Adrenal gland (tissue), 12 donors: ENCODE data around the gene CAMK1G. TPM values are rescaled to one million over a fixed set of nuclear protein-coding genes. Genes with fewer than 3 reads are reported as not detected.

ENCODE experiments used
- DNase-seq, 7 donors: peaks; one replicate each; pipeline ENCODE4 v3.0.0-alpha.2; 2019 to 2020
- H3K27ac ChIP-seq, 5 donors: fragments of 200-600 bp; sonication (generic) in 4 of 5; 1 replicate in 3 of 5; 2 replicates in 2 of 5; pipeline versions ENCODE4 v1.5.1 to v1.8.0; 2016 to 2020; ENCODE audit warnings: mild to moderate bottlenecking in 1 of 5
- H3K27me3 ChIP-seq: fragments of 200-600 bp; 2 replicates; pipeline ENCODE4 v1.8.0; 2021
- H3K36me3 ChIP-seq, 2 donors: fragments of 200-600 bp; replicated peaks in 1 of 2; 1 replicate in 1 of 2; 2 replicates in 1 of 2; pipeline versions ENCODE4 v1.5.1 to v1.8.0; 2018 to 2022
- H3K4me1 ChIP-seq, 2 donors: fragments of 200-600 bp; replicated peaks in 1 of 2; 1 replicate in 1 of 2; 2 replicates in 1 of 2; pipeline versions ENCODE4 v1.5.1 to v1.8.0; 2018 to 2021
- H3K4me3 ChIP-seq, 4 donors: fragments of 200-600 bp; sonication (generic) in 3 of 4; one replicate each; pipeline ENCODE4 v1.5.1; 2016 to 2018
- H3K9me3 ChIP-seq, 3 donors: fragments of 200-600 bp; sonication (generic) in 1 of 3; replicated peaks in 1 of 3; 1 replicate in 2 of 3; 2 replicates in 1 of 3; pipeline versions ENCODE4 v1.5.1 to v1.8.0; 2016 to 2021
- POLR2A ChIP-seq, 2 donors: fragments of 450-650 bp; IDR thresholded peaks; one replicate each; pipeline ENCODE4 v1.6.1; 2017; ENCODE audit warnings: antibody characterized with exemption in 2 of 2, mild to moderate bottlenecking in 2 of 2, moderate library complexity in 1 of 2
- WGBS, 4 donors: extraction: QIAGEN DNeasy Blood & Tissue Kit in 2 of 4; methylation state at CpG; one replicate each; pipeline versions ENCODE4 v1.1.5 to v1.1.7; 2013 to 2017; 5-methylcytosine and 5-hydroxymethylcytosine counted together
- intact Hi-C, 2 donors: fragments of 100-400 bp; cut with DNase I; formaldehyde crosslinking; loops; one replicate each; pipeline versions ENCODE4 v1.14.1 to v1.15.0; 2022 to 2023
- polyA plus RNA-seq, 3 donors: library from polyadenylated mRNA; stranded (reverse); fragments of 200-250 nt in 2 of 3; fragments of 350-450 nt in 1 of 3; fragmentation: Illumina TruSeq in 1 of 3; extraction: RNeasy Lipid Tissue Mini Kit (QIAGEN cat#74804) in 1 of 3; gene quantifications; one replicate each; pipeline ENCODE4 v1.2.3, GENCODE V29; 2013 to 2014
- total RNA-seq, 9 donors: library from RNA; depleted of rRNA in 4 of 9; stranded (reverse); fragments of >200 nt in 4 of 9; fragments of 120-200 nt in 1 of 9; fragmentation: NEBNext Ultra II Directional in 1 of 9; extraction: Animal tissue kit (Norgen Biotek cat#: 25700) in 1 of 9; gene quantifications; one replicate each; pipeline versions ENCODE4 v1.1.0 to v1.2.4, GENCODE V29; 2013 to 2023
- TF ChIP-seq, protein P1 (sequence below), 6 experiments: fragments of 450-650 bp in 4 of 6; fragments of 200-600 bp in 2 of 6; sonication (generic) in 1 of 6; IDR thresholded peaks; 1 replicate in 5 of 6; 2 replicates in 1 of 6; pipeline versions ENCODE4 v1.5.1 to v1.8.0; 2016 to 2021; ENCODE audit warnings: antibody characterized with exemption in 6 of 6, mild to moderate bottlenecking in 2 of 6, moderate library complexity in 1 of 6
- donor health status: healthy with polysubstance abuse.
- donor health status: Bipolar disorder and iron deficiency.
- donor health status: DM: yes; HTN: yes; CAD: no.
- donor health status: DM: no; HTN: no; CAD: no.
- donor health status: DM: no; HTN: no; CAD: no.
- donor health status: DM: yes; HTN: yes; CAD: no.

The CAMK1G gene
- total and polyA plus RNA-seq, 12 donors, result 0.57 to 8.4 (median 2.3) TPM

DNA sequence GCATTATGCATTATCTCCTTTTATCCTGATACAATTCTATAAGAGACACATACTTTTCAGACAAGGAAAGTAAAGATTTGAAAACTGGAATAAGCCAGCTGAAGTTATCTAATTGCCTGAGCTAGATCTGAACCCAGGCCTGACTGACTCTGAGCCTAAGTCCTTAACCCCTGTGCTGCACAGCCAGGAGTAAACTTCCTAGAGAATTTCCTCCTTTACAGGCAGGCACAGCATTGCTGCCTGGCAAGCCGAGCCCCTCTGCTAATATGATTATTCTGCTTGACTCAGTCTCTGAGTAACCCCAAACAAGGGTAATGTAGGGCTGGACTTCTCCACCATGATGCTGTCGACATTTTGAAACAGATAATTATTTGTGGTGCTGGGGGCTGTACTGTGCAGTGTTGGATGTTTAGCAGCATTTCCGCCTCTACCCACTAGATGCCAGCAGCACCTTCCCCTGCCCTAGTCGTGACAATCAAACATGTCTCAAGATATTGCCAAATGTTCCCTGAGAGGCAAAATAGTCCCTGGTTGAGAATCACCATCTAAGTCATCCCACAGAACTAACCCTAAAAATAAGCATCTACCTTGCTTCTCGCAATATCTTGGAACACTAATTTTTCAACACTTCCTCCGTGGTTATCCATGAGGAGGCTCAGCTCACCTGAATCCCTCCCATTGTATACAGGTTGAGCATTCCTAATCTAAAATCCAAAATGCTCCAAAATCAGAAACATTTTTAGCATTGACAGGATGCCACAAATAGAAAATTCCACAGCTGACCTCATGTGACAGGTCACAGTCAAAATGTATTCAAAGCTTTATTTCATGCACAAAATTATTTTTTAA, 18.5 kb downstream of the CAMK1G start:
- Histone ChIP-seq H3K36me3 (no peaks in the 10 kb centered on the region), H3K27ac (no peak overlapping the region), H3K27me3 (no peaks in the 10 kb centered on the region), H3K4me3 (no peak overlapping the region), H3K9me3 (no peaks in the 10 kb centered on the region), H3K4me1 (no peaks in the 10 kb centered on the region)
- intact Hi-C loops, result loop anchor here in 1 of 2 donors (2.0 kb wide), 1 partner anchor 91 kb away; no protein-coding TSS in a partner anchor
- 31 to 39% (median 36%) methylated on average over 6 of the region's 6 CpGs for WGBS, 4 donors
- peak; percentile 38 to 83 (median 51) for DNase-seq
- TF ChIP-seq, protein P1, sequence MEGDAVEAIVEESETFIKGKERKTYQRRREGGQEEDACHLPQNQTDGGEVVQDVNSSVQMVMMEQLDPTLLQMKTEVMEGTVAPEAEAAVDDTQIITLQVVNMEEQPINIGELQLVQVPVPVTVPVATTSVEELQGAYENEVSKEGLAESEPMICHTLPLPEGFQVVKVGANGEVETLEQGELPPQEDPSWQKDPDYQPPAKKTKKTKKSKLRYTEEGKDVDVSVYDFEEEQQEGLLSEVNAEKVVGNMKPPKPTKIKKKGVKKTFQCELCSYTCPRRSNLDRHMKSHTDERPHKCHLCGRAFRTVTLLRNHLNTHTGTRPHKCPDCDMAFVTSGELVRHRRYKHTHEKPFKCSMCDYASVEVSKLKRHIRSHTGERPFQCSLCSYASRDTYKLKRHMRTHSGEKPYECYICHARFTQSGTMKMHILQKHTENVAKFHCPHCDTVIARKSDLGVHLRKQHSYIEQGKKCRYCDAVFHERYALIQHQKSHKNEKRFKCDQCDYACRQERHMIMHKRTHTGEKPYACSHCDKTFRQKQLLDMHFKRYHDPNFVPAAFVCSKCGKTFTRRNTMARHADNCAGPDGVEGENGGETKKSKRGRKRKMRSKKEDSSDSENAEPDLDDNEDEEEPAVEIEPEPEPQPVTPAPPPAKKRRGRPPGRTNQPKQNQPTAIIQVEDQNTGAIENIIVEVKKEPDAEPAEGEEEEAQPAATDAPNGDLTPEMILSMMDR (IDR thresholded peaks at IDR 0.05), result peak; percentile 51 to 87 (median 74)
- no peak for TF ChIP-seq POLR2A (IDR thresholded peaks at IDR 0.05)

DNA sequence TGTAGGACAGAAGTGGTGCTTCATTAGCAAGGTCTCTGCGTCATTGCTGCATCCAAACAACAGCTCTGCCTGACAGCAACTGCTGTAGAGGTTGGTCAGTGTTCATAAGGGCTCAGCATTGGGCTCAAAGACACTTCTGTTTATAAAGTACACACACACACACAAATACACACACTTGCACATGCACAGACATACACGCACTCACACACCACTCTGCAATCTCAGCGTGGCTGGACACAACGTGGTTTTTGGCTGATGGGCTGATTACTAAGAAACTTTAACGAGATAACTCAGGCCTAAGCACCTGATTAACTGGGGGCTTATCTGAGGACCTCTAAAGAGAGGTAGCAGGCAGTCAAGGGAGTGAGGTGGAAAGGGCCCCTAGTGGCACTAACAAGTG, 20.4 kb downstream of the CAMK1G start:
- no peaks in the 10 kb centered on the region for H3K9me3 ChIP-seq
- H3K27me3 ChIP-seq, result no peaks in the 10 kb centered on the region
- TF ChIP-seq, protein P1 (IDR thresholded peaks at IDR 0.05), result no peak
- TF ChIP-seq POLR2A (IDR thresholded peaks at IDR 0.05), result no peak
- WGBS, 4 donors, result 82 to 92% (median 91%) methylated on average over 5 of the region's 5 CpGs
- no peak for DNase-seq
- H3K4me3 ChIP-seq, result no peak overlapping the region
- H3K36me3 ChIP-seq, result no peaks in the 10 kb centered on the region
- H3K27ac ChIP-seq, result no peak overlapping the region
- H3K4me1 ChIP-seq, result peaks cover 0 to 5% of the 10 kb centered on the region in 2 donors
- intact Hi-C loops, result no loop called here

DNA sequence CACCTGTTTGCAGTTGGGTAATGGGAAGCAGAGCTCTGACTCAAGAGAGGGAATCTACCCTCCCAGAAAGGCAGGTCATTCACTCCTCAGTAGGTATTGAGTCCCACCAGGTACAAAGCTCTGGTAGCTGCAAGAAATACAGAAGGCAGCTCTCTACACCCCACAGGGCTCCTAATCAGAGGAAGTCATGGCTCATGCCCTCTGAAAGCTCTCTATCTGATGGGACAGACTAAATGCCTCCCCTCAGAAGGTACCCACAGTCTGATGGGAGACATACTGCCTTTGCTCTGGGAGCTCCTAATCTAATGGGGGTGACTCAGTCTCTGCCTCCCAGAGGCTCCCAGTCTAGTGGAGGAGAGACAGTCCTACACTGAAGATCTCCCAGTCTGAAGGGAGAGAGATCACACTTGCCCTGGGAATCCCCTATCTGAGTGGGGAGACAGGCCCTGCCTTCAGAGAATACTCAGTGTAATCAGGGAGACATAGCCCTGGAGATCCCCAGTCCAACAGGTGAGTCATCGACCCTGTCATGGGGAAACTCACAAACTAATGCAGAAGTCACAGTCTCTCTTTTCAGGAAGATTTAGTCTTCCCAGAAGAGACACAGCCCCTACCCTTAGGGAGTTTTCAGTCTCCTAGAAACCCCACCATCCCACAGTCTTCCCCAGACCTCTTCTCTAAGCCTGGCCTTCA, 23.7 kb downstream of the CAMK1G start:
- Histone ChIP-seq H3K36me3 (no peaks in the 10 kb centered on the region), H3K27ac (peak overlapping the region in 3 of 5 donors; percentile 15 to 73 (median 56)), H3K9me3 (no peaks in the 10 kb centered on the region), H3K4me1 (peaks cover 0 to 5% of the 10 kb centered on the region in 2 donors), H3K27me3 (no peaks in the 10 kb centered on the region), H3K4me3 (no peak overlapping the region)
- peak; percentile 44 to 79 (median 58) for DNase-seq
- intact Hi-C loops, result no loop called here
- TF ChIP-seq, protein P1 (IDR thresholded peaks at IDR 0.05), result no peak
- TF ChIP-seq POLR2A (IDR thresholded peaks at IDR 0.05), result no peak
- 40 to 44% (median 42%) methylated on average over 1 of the region's 1 CpG for WGBS, 4 donors

DNA sequence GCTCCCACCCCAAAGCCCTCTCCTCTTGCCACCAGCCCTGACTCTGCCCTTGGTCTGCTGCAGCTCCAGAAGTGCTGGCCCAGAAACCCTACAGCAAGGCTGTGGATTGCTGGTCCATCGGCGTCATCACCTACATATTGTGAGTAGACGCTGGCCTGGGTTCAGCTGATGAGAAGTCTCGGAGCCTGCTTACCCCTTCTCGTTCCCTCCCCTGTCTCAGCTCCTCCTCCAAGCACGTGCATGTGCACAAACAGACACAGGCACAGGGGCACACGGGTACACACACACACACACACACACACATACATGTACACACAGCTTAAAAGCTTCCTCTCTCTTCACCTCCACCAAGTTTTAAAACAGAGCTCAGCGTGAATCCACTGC, 24.3 kb downstream of the CAMK1G start:
- no peaks in the 10 kb centered on the region for H3K36me3 ChIP-seq
- no peaks in the 10 kb centered on the region for H3K27me3 ChIP-seq
- peak overlapping the region in 3 of 5 donors; percentile 15 to 73 (median 56) for H3K27ac ChIP-seq
- H3K4me3 ChIP-seq, result no peak overlapping the region
- DNase-seq, result peak; percentile 37 to 72 (median 52)
- no peak for TF ChIP-seq POLR2A (IDR thresholded peaks at IDR 0.05)
- TF ChIP-seq, protein P1 (IDR thresholded peaks at IDR 0.05), result no peak
- H3K4me1 ChIP-seq, result peaks cover 0 to 5% of the 10 kb centered on the region in 2 donors
- intact Hi-C loops, result no loop called here
- H3K9me3 ChIP-seq, result no peaks in the 10 kb centered on the region
- WGBS, 4 donors, result 60 to 70% (median 63%) methylated on average over 8 of the region's 8 CpGs
